Upper lobe of left lung (tissue), 6 donors: ENCODE measurements around the gene ATCAY. TPM values are rescaled to one million over a fixed set of nuclear protein-coding genes. Genes with fewer than 3 reads are reported as not detected.

Source experiments
- ATAC-seq, 2 donors: fragments of 200-7000 bp; cut with Tn5 transposase; one replicate each; pipeline ENCODE4 v1.9.1; 2022; ENCODE audit warnings: mild to moderate bottlenecking in 2 of 2, moderate library complexity in 2 of 2; ENCODE audit not compliant: low FRiP score in 2 of 2
- DNase-seq, 2 donors: peaks; one replicate each; pipeline ENCODE4 v3.0.0-alpha.2; 2019 to 2020
- H3K27ac ChIP-seq, 4 donors: fragments of 200-600 bp; sonication (generic); one replicate each; pipeline ENCODE4 v1.5.1; 2016 to 2019
- H3K27me3 ChIP-seq, 4 donors: fragments of 200-600 bp; sonication (generic); one replicate each; pipeline ENCODE4 v1.5.1; 2017 to 2019
- H3K36me3 ChIP-seq, 4 donors: fragments of 200-600 bp; sonication (generic); one replicate each; pipeline ENCODE4 v1.5.1; 2016 to 2019
- H3K4me1 ChIP-seq, 4 donors: fragments of 200-600 bp; sonication (generic); one replicate each; pipeline ENCODE4 v1.5.1; 2018 to 2019
- H3K4me3 ChIP-seq, 4 donors: fragments of 200-600 bp; sonication (generic); one replicate each; pipeline ENCODE4 v1.5.1; 2017 to 2019; ENCODE audit warnings: mild to moderate bottlenecking in 2 of 4, moderate library complexity in 1 of 4
- H3K9me3 ChIP-seq, 4 donors: fragments of 200-600 bp; sonication (generic); one replicate each; pipeline ENCODE4 v1.5.1; 2018 to 2019
- EP300 ChIP-seq, 4 donors: sonication (generic); formaldehyde crosslinking; IDR thresholded peaks; one replicate each; pipeline ENCODE4 v1.5.1; 2017; ENCODE audit warnings: antibody characterized with exemption in 4 of 4, control low read depth in 2 of 4
- POLR2A ChIP-seq, 4 donors: fragments of 450-650 bp; IDR thresholded peaks; one replicate each; pipeline ENCODE4 v1.5.1; 2016 to 2017; ENCODE audit warnings: antibody characterized with exemption in 4 of 4, mild to moderate bottlenecking in 2 of 4
- POLR2AphosphoS5 ChIP-seq, 2 donors: sonication (generic); formaldehyde crosslinking; IDR thresholded peaks; one replicate each; pipeline ENCODE4 v1.5.1; 2017; ENCODE audit warnings: antibody characterized with exemption in 2 of 2
- WGBS, 2 donors: methylation state at CpG; one replicate each; pipeline ENCODE4 v1.1.5; 2017 to 2018; 5-methylcytosine and 5-hydroxymethylcytosine counted together
- total RNA-seq, 6 donors: library from RNA; depleted of rRNA in 4 of 6; stranded (reverse); fragments of >200 nt in 4 of 6; gene quantifications; one replicate each; pipeline versions ENCODE4 v1.1.0 to v1.2.1, GENCODE V29; 2016 to 2021
- TF ChIP-seq, protein P1 (sequence below), 6 experiments: fragments of 450-650 bp in 4 of 6; fragments of 200-600 bp in 2 of 6; sonication (generic) in 2 of 6; IDR thresholded peaks; one replicate each; pipeline ENCODE4 v1.5.1; 2016 to 2019; ENCODE audit warnings: antibody characterized with exemption in 6 of 6
- donor health status: DM: no; HTN: no; CAD: no; lungs with moderate emphysema.
- donor health status: DM: no; HTN: yes; CAD: no; lungs with severe emphysema.

ATCAY gene
- total RNA-seq, 6 donors from 2014 or later: not detected

- H3K4me3 ChIP-seq: no peak overlapping the region
- H3K27me3 ChIP-seq: no peaks in the 10 kb centered on the region
- ATAC-seq (no peak), DNase-seq (no peak)
- H3K36me3 ChIP-seq: no peaks in the 10 kb centered on the region
- WGBS, 2 donors: 93 to 97% methylated on average over 6 to 11 of the region's 11 CpGs
- H3K27ac ChIP-seq: no peak overlapping the region
- H3K9me3 ChIP-seq: peaks cover 9 to 29% (median 20%) of the 10 kb centered on the region in 4 donors
- no peak for TF ChIP-seq POLR2AphosphoS5 (IDR thresholded peaks at IDR 0.05)
- TF ChIP-seq, protein P1, sequence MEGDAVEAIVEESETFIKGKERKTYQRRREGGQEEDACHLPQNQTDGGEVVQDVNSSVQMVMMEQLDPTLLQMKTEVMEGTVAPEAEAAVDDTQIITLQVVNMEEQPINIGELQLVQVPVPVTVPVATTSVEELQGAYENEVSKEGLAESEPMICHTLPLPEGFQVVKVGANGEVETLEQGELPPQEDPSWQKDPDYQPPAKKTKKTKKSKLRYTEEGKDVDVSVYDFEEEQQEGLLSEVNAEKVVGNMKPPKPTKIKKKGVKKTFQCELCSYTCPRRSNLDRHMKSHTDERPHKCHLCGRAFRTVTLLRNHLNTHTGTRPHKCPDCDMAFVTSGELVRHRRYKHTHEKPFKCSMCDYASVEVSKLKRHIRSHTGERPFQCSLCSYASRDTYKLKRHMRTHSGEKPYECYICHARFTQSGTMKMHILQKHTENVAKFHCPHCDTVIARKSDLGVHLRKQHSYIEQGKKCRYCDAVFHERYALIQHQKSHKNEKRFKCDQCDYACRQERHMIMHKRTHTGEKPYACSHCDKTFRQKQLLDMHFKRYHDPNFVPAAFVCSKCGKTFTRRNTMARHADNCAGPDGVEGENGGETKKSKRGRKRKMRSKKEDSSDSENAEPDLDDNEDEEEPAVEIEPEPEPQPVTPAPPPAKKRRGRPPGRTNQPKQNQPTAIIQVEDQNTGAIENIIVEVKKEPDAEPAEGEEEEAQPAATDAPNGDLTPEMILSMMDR (IDR thresholded peaks at IDR 0.05): no peak
- TF ChIP-seq EP300 (IDR thresholded peaks at IDR 0.05): no peak
- no peaks in the 10 kb centered on the region for H3K4me1 ChIP-seq
Measured at GRCh38 chr19:3851254-3852176, 29.0 kb upstream of the ATCAY start.

DNA sequence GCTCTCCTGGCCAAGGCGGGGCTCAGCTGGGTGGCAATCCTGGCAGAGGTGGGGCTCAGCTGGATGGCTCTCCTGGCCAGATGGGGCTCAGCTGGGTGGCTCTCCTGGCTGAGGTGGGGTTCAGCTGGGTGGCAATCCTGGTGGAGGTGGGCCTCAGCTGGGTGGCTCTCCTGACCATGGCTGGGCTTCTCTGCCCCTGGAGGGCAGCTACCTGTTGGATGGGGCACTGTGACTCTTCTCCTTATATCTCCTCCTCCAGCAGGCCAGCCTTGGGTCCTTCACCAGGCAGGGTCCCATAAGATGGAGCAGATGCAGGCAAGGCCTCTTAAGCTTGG lies 28.3 kb upstream of the ATCAY start:
- H3K36me3 ChIP-seq: no peaks in the 10 kb centered on the region
- H3K9me3 ChIP-seq: peaks cover 9 to 26% (median 20%) of the 10 kb centered on the region in 4 donors
- no peak overlapping the region for H3K27ac ChIP-seq
- ATAC-seq: no peak
- H3K27me3 ChIP-seq: no peaks in the 10 kb centered on the region
- WGBS, 2 donors: 100% methylated on average over 1 of the region's 1 CpG; no CpG with 5 or more reads in 1 of the 2 donors
- TF ChIP-seq EP300 (IDR thresholded peaks at IDR 0.05) (no peak), POLR2A (IDR thresholded peaks at IDR 0.05) (no peak), POLR2AphosphoS5 (IDR thresholded peaks at IDR 0.05) (no peak)
- TF ChIP-seq, protein P1 (IDR thresholded peaks at IDR 0.05): no peak
- H3K4me3 ChIP-seq: no peak overlapping the region
- H3K4me1 ChIP-seq: no peaks in the 10 kb centered on the region
- DNase-seq: no peak

GRCh38 chr19:3852614-3853254 lies 27.8 kb upstream of the ATCAY start:
- no peak for ATAC-seq
- H3K27ac ChIP-seq: no peak overlapping the region
- TF ChIP-seq EP300 (IDR thresholded peaks at IDR 0.05) (no peak), POLR2AphosphoS5 (IDR thresholded peaks at IDR 0.05) (no peak)
- TF ChIP-seq, protein P1 (IDR thresholded peaks at IDR 0.05): peak in 1 of 6 experiments; percentile 9

GRCh38 chr19:3855320-3855719 lies 25.2 kb upstream of the ATCAY start:
- H3K4me1 ChIP-seq: no peaks in the 10 kb centered on the region
- 89 to 93% methylated on average over 19 of the region's 19 CpGs for WGBS, 2 donors
- no peak overlapping the region for H3K27ac ChIP-seq
- H3K4me3 ChIP-seq: no peak overlapping the region
- no peak for TF ChIP-seq EP300 (IDR thresholded peaks at IDR 0.05)
- no peak for TF ChIP-seq POLR2AphosphoS5 (IDR thresholded peaks at IDR 0.05)
- DNase-seq (no peak), ATAC-seq (no peak)
- no peaks in the 10 kb centered on the region for H3K27me3 ChIP-seq
- H3K36me3 ChIP-seq: no peaks in the 10 kb centered on the region
- H3K9me3 ChIP-seq: peaks cover 9 to 26% (median 20%) of the 10 kb centered on the region in 4 donors

More at GRCh38 chr19:3852614-3853254, 27.8 kb upstream of the ATCAY start:
- WGBS, 2 donors: 60 to 76% methylated on average over 2 to 3 of the region's 4 CpGs
- Histone ChIP-seq H3K4me1 (no peaks in the 10 kb centered on the region), H3K27me3 (no peaks in the 10 kb centered on the region), H3K9me3 (peaks cover 9 to 26% (median 20%) of the 10 kb centered on the region in 4 donors), H3K4me3 (no peak overlapping the region), H3K36me3 (no peaks in the 10 kb centered on the region)
- DNase-seq: no peak

- H3K4me1 ChIP-seq: no peaks in the 10 kb centered on the region
- H3K9me3 ChIP-seq: peaks cover 0 to 8% (median 4%) of the 10 kb centered on the region in 4 donors
- no peak overlapping the region for H3K27ac ChIP-seq
- WGBS, 2 donors: 79 to 81% methylated on average over 11 to 12 of the region's 12 CpGs
- no peaks in the 10 kb centered on the region for H3K27me3 ChIP-seq
- DNase-seq: no peak
- no peaks in the 10 kb centered on the region for H3K36me3 ChIP-seq
- ATAC-seq: no peak
- TF ChIP-seq, protein P1 (IDR thresholded peaks at IDR 0.05): no peak
- no peak for TF ChIP-seq POLR2A (IDR thresholded peaks at IDR 0.05)
- TF ChIP-seq EP300 (IDR thresholded peaks at IDR 0.05): no peak
- no peak for TF ChIP-seq POLR2AphosphoS5 (IDR thresholded peaks at IDR 0.05)
- no peak overlapping the region for H3K4me3 ChIP-seq
Measured at GRCh38 chr19:3857449-3858003, 23.0 kb upstream of the ATCAY start.
